ENCODE data around the gene ENC1. TPM values are rescaled to one million over a fixed set of nuclear protein-coding genes. Genes with fewer than 3 reads are reported as not detected.

The ENC1 gene
- polyA plus RNA-seq, 1 donor (not counting 4 experiments of a cell fraction or from before 2014, with no cell fraction given) = 68.1 TPM

DNA sequence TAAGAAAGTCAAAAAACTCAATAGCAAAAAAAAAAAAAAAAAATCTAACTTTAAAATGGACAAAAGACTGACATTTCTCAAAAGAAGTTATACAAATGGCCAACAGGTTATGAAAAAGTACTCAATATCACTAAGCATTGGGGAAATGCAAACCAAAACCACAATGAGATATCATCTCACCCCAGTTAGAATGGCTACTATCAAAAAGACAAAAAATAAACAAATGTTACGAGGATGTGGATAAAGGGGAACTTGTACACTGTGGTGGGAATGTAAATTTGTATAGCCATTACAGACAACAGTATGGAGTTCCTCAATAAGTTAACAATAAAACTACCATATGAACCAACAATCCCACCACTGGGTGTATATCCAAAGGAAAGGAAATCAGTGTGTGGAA, 37.2 kb downstream of the ENC1 start:
- no peak for FAIRE-seq
- Histone ChIP-seq H3K4me2 (ENCODE audit: control insufficient read depth, extremely low read depth, insufficient read depth, low read depth, low read length) (no peak overlapping the region), H3K27me3 (ENCODE audit: control insufficient read depth, extremely low read depth, insufficient read depth, low read length) (no peaks in the 10 kb centered on the region), H3K36me3 (ENCODE audit: control insufficient read depth in 2 of 2, extremely low read depth in 1 of 2, insufficient read depth in 2 of 2, low read length in 2 of 2) (no peaks in the 10 kb centered on the region), H3K4me3 (ENCODE audit: control insufficient read depth in 2 of 3, extremely low read depth in 1 of 3, insufficient read depth in 2 of 3, low read depth in 1 of 3, low read length in 3 of 3) (no peak overlapping the region), H3K27ac (ENCODE audit: control insufficient read depth, insufficient read depth, low read length) (no peak overlapping the region), H3K9me3 (ENCODE audit: control insufficient read depth, low read depth, low read length) (no peaks in the 10 kb centered on the region), H4K20me1 (ENCODE audit: control insufficient read depth, extremely low read depth, insufficient read depth, low read length) (no peaks in the 10 kb centered on the region), H3K9ac (ENCODE audit: control insufficient read depth, extremely low read depth, insufficient read depth, low read length) (no peak overlapping the region), H3K9me1 (ENCODE audit: control insufficient read depth, extremely low read depth, insufficient read depth, low read length) (no peaks in the 10 kb centered on the region), H3K4me1 (ENCODE audit: control insufficient read depth, extremely low read depth, insufficient read depth, low read length) (no peaks in the 10 kb centered on the region), H3K79me2 (ENCODE audit: control insufficient read depth, insufficient read depth, low read length) (no peaks in the 10 kb centered on the region), H2AFZ (ENCODE audit: control insufficient read depth, low read length) (no peak overlapping the region)
- DNase-seq (ENCODE audit: low read depth, low spot score) = no peak
- dilution Hi-C loops (cut with MboI; ENCODE audit: extremely low pct_ligation_motif_present, low sequenced_read_pairs) = no loop called here
- TF ChIP-seq CTCF (optimal IDR thresholded peaks at IDR 0.05 in 1 of 3, IDR thresholded peaks at IDR 0.05 in 1 of 3, conservative IDR thresholded peaks at IDR 0.05 in 1 of 3; ENCODE audit: extremely low read depth in 1 of 3, insufficient read depth in 2 of 3, low read length in 3 of 3) = no peak
- TF ChIP-seq EZH2 (IDR thresholded peaks at IDR 0.05; ENCODE audit: low read length) = no peak

GRCh38 chr5:74599148-74599547, 41.4 kb downstream of the ENC1 start:
- FAIRE-seq (no peak), DNase-seq (ENCODE audit: low read depth, low spot score) (no peak)
- Histone ChIP-seq H3K27ac (ENCODE audit: control insufficient read depth, insufficient read depth, low read length) (no peak overlapping the region), H3K36me3 (ENCODE audit: control insufficient read depth in 2 of 2, extremely low read depth in 1 of 2, insufficient read depth in 2 of 2, low read length in 2 of 2) (no peaks in the 10 kb centered on the region), H3K4me3 (ENCODE audit: control insufficient read depth in 2 of 3, extremely low read depth in 1 of 3, insufficient read depth in 2 of 3, low read depth in 1 of 3, low read length in 3 of 3) (no peak overlapping the region), H3K9me1 (ENCODE audit: control insufficient read depth, extremely low read depth, insufficient read depth, low read length) (no peaks in the 10 kb centered on the region), H2AFZ (ENCODE audit: control insufficient read depth, low read length) (no peak overlapping the region), H3K4me2 (ENCODE audit: control insufficient read depth, extremely low read depth, insufficient read depth, low read depth, low read length) (no peak overlapping the region), H3K9me3 (ENCODE audit: control insufficient read depth, low read depth, low read length) (no peaks in the 10 kb centered on the region), H4K20me1 (ENCODE audit: control insufficient read depth, extremely low read depth, insufficient read depth, low read length) (no peaks in the 10 kb centered on the region), H3K4me1 (ENCODE audit: control insufficient read depth, extremely low read depth, insufficient read depth, low read length) (no peaks in the 10 kb centered on the region), H3K9ac (ENCODE audit: control insufficient read depth, extremely low read depth, insufficient read depth, low read length) (no peak overlapping the region), H3K79me2 (ENCODE audit: control insufficient read depth, insufficient read depth, low read length) (no peaks in the 10 kb centered on the region), H3K27me3 (ENCODE audit: control insufficient read depth, extremely low read depth, insufficient read depth, low read length) (no peaks in the 10 kb centered on the region)
- TF ChIP-seq EZH2 (IDR thresholded peaks at IDR 0.05; ENCODE audit: low read length) (no peak), CTCF (optimal IDR thresholded peaks at IDR 0.05 in 1 of 3, IDR thresholded peaks at IDR 0.05 in 1 of 3, conservative IDR thresholded peaks at IDR 0.05 in 1 of 3; ENCODE audit: extremely low read depth in 1 of 3, insufficient read depth in 2 of 3, low read length in 3 of 3) (no peak)
- dilution Hi-C loops (cut with MboI; ENCODE audit: extremely low pct_ligation_motif_present, low sequenced_read_pairs) = no loop called here
